Brain pericyte (primary cell): ENCODE measurements around the gene TRAF7.

ENCODE experiments used
- DNase-seq: peaks from one replicate; pipeline ENCODE4 v3.0.0-alpha.2; 2012; ENCODE audit warnings: low read depth, low spot score

TRAF7 gene

GRCh38 chr16:2165861-2166260 is 10.3 kb downstream of the TRAF7 start:
- no peak for DNase-seq

GRCh38 chr16:2166263-2167067 is 10.9 kb downstream of the TRAF7 start:
- DNase-seq = no peak

GRCh38 chr16:2167068-2167638 is 11.6 kb downstream of the TRAF7 start:
- no peak for DNase-seq

- no peak for DNase-seq
These were observed 14.5 kb downstream of the TRAF7 start for GRCh38 chr16:2170080-2170479.

- DNase-seq = no peak
These were observed 15.2 kb downstream of the TRAF7 start for GRCh38 chr16:2170587-2171435.

- DNase-seq = no peak
These were observed 16.1 kb downstream of the TRAF7 start for GRCh38 chr16:2171601-2172178.

- DNase-seq = no peak
These were observed 17.2 kb downstream of the TRAF7 start for GRCh38 chr16:2172688-2173335.

GRCh38 chr16:2173366-2173765 is 17.8 kb downstream of the TRAF7 start:
- no peak for DNase-seq

GRCh38 chr16:2173916-2174315 is 18.3 kb downstream of the TRAF7 start:
- no peak for DNase-seq

- DNase-seq = no peak
These were observed 19.0 kb downstream of the TRAF7 start for GRCh38 chr16:2174396-2175131.

GRCh38 chr16:2175454-2175853 is 19.9 kb downstream of the TRAF7 start:
- no peak for DNase-seq

- no peak for DNase-seq
These were observed 20.5 kb downstream of the TRAF7 start for GRCh38 chr16:2176047-2176446.

- no peak for DNase-seq
These were observed 21.5 kb downstream of the TRAF7 start for GRCh38 chr16:2177101-2177500.

GRCh38 chr16:2177561-2177960 is 22.0 kb downstream of the TRAF7 start:
- DNase-seq = no peak

GRCh38 chr16:2178321-2179106 is 22.9 kb downstream of the TRAF7 start:
- no peak for DNase-seq

GRCh38 chr16:2179107-2179501 is 23.5 kb downstream of the TRAF7 start:
- DNase-seq = no peak

- no peak for DNase-seq
These were observed 24.0 kb downstream of the TRAF7 start for GRCh38 chr16:2179576-2179975.

- no peak for DNase-seq
These were observed 24.9 kb downstream of the TRAF7 start for GRCh38 chr16:2180461-2180860.

GRCh38 chr16:2180962-2181923 is 25.7 kb downstream of the TRAF7 start:
- no peak for DNase-seq
